ENCODE measurements around the gene ZNF329.
A peak's percentile ranks its signal among the peaks of the same experiment; 100 is the strongest.
"Not testable (repeated sequence)": the region's sequence is repeated elsewhere in the genome, so short reads cannot be mapped to it uniquely, and the experiment has no call there.

ZNF329 gene

DNA sequence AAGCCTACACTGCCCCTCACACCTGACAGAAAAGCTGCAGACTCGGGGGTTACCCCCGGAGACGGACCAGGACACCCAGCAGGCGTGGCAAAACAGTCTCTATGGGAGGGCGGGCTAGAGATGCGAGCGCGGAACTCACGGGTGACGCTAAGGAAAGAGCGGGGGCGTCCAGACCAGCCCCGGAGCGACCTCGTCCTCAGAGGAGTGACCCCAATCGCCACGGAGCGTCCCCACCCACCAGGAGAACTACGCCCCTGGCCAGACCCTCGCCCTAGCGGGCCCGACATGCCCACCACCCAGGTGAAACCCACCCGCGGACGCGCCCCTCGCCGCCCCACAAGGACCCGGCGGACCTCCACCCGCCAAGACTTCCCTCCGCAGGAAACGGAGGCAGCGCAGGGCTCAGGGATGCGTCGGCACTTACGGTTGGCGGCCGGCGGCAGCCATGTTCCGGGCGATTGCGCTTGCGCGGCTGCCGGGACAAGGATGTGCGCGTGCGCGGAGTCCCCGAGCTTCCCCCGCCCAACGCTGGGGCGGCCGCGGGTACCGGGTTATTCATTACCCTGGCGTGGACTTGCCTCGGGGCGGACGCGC, at the start of gene ZNF329:
ZNF329 (minus strand) TSS at position 462 of the 594 bp plus-strand sequence. CDS start 21,286 bp downstream, outside the sequence.
- DNase-seq (ENCODE audit: low spot score) = peak; percentile 78

- peak; percentile 11 for DNase-seq (ENCODE audit: low spot score)
Measured at GRCh38 chr19:58196901-58197616, 46.5 kb upstream of the ZNF329 start.

DNA sequence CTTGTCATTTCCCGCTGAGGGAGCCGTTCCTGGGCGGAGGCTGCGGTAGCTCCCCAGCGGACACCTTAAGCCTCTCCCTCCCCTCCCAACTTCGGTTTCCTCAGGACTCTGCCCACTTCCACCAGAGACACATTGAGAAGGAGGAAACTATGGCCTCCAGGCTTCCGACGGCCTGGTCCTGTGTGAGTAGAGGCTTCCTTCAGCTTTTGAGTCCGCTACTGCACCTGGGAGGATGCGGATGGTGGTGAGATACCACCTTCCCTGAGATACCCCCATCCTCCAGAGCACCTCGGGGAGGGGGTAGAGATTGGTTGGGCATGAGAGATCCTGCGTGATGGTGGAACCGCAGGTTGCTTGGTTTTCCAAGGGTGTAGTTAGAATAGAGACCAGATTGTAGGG, 33.2 kb upstream of the ZNF329 start:
- no peak for DNase-seq (ENCODE audit: low spot score)

DNA sequence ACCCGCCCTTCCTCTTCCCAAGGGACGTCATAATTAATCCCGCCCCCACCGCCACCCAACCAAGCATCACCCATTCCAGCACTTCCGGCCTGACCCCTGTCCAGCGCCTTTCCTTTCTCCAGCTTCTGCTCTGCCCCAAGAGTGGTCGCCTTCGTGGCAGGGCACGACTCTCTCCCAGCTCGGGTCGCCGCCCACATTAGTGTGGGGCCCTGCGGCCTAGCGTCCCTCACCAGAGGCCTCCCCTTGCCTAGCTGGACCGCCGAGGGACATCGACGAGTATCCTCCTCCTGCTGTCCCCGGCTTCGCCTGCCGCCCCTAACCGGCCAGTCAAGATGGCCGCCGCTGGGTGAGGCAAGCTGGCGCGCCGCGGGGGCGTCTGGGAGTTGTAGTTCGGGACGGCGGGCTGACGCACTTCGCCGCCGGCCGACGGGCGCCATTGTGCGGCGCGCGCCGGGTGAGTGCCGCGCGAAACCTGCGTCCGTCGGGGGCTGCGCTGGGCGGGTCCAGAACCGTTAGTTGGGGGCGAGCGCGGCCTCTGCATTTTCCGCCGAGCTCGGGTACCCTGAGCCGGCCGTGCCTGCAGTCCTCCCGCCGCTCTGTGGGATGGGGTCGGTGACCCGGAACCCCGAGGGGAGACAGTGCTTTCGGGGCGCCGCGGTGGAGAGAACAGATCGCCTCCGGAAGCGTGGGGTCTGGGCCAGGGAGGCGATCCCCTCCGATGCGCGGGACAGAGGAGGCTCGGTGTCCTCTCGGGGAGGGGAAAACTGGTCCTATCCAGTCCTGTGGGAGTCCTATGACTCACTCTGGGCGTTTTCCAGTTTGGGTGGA, 32.6 kb upstream of the ZNF329 start, which contains the start of gene ZNF274:
ZNF274 (plus strand) TSS at position 73 of the 828 bp plus-strand sequence. CDS start 905 bp downstream, outside the sequence.
- peak; percentile 94 for DNase-seq (ENCODE audit: low spot score)

DNA sequence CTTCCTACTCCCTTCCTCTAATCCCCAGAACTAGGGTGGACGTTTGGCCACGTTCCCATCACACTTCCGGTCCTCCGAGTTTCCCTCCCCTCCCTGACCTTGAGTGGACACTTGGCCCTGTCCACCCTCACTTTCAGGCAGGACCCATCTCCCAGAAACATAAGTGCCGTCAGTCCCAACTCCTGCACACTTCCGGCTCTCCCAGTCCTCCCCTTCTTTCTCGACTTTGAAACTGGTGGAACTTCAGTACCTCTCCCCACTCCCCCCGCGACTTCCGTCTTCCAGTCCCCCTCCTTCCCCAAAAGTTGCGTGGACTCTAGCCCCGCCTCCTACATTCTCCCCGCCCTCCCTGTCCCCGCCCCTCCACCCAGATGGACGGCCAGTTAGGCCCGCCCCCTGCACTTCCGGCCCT, 32.0 kb upstream of the ZNF329 start:
- no peak for DNase-seq (ENCODE audit: low spot score)

DNA sequence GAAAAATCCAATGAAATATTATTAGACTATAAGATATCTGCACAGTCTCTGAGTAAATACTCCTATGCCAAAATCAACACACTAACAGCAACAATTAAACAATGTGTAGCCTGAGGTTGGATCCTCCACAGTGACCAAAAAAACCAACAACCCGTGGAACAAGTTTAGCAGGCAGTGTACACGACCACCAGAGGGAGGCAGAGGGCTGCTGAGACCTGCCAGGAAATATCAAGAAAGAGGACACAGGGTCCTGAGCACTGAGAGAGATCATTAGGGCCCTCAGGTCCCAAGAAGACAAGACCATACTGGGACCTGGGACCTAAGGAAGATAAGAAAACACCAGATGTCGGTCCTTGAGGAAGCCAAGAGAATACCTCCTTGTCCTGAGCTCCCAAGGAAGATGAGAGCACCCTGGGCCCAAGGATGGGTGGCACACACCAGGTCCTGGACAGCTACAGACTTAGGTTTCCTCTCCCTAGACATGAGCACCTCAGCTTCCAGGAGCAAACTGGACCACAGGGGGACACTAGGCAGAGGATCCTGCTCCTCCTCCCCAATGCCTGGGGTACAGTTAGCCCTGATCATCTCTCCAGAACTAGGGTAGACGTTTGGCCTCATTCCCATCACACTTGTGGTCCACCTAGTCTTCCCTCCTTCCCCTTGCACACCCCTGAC, 31.4 kb upstream of the ZNF329 start:
- peak; percentile 76 for DNase-seq (ENCODE audit: low spot score)

- no peak for DNase-seq (ENCODE audit: low spot score)
Measured at GRCh38 chr19:58170860-58171259, 20.3 kb upstream of the ZNF329 start.

GRCh38 chr19:58166708-58167280, 16.2 kb upstream of the ZNF329 start:
- no peak for DNase-seq (ENCODE audit: low spot score)

GRCh38 chr19:58166268-58166667, 15.7 kb upstream of the ZNF329 start:
- DNase-seq (ENCODE audit: low spot score) = no peak

DNA sequence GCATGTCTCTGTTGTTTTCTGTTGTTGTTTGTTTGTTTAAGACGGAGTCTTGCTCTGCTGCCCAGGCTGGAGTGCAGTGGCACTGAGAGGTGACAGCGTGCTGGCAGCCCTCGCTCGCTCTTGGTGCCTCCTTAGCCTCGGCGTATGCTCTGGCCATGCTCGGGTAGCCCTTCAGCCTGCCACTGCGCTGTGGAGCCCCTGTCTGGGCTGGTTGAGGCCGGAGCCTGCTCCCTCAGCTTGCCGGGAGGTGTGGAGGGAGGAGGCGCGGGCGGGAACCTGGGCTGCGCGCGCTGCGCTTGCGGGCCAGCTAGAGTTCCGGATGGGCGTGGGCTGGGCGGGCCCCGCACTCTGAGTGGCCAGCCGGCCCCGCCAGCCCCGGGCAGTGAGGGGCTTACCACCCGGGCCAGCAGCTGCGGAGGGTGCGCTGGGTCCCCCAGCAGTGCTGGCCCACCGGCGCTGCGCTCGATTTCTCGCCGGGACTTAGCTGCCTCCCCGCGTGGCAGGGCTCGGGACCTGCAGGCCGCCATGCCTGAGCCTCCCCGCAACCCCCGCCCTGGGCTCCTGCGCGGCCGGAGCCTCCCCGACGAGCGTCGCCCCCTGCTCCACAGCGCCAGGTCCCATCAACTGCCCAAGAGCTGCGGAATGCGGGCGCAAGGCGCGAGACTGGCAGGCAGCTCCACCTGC, 6.6 kb upstream of the ZNF329 start:
- no peak for DNase-seq (ENCODE audit: low spot score)

DNA sequence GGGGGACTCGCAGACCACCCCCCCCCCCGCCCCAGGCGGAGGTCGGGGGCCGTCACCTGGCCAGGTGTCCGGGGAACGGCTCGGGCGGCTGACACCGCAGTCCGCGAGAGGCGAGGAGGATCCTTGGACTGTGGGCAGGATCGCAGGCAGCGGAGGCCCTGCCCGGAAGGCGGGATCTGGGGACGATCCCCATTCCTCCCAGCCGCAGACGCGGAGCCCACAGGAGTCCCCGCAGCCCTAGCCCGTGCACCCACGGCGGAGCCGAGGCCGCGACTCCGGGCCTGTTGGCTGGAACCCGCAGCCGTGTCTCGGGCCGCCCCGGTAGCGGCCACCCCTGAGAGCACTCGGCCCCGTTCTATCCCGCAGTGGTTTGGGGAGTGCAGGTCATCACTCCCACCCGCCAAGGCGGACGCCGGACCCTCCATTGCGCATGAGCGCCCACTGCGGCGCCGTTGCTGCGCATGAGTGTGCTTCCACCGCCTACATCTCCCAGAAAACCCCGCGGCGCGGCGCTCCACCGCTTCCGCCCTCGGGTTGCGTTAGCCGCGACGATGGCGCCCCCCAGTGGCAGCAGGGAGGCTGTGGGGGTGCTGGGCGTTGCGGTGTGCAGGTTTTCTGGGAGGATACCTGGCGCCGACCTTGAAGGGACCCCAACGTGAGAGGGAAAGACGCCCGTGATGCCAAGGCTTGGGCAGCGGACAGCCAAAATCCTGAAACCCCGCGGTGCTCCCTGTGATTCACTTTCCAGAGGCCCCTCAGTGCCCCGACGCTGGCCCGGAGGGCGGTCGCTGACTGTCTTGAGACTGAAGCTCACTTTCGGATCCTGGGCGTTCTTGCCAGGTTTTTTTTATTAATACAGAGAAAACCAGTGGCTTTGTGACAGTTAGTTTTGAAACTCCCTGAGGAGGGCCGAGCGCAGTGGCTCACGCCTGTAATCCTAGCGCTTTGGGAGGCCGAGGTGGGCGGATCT, 4.4 kb upstream of the ZNF329 start:
- peak; percentile 88 for DNase-seq (ENCODE audit: low spot score)

GRCh38 chr19:58154287-58154678, 3.7 kb upstream of the ZNF329 start:
- DNase-seq (ENCODE audit: low spot score) = no peak

- no peak for DNase-seq (ENCODE audit: low spot score)
Measured at GRCh38 chr19:58153386-58153785, 2.8 kb upstream of the ZNF329 start.

GRCh38 chr19:58147475-58147874, 3.1 kb downstream of the ZNF329 start:
- not testable (repeated sequence) for DNase-seq (ENCODE audit: low spot score)

- no peak for DNase-seq (ENCODE audit: low spot score)
Measured at GRCh38 chr19:58145849-58146248, 4.7 kb downstream of the ZNF329 start.

- no peak for DNase-seq (ENCODE audit: low spot score)
Measured at GRCh38 chr19:58134244-58134643, 16.3 kb downstream of the ZNF329 start.

GRCh38 chr19:58129284-58129683, 21.3 kb downstream of the ZNF329 start:
- DNase-seq (ENCODE audit: low spot score) = no peak

- DNase-seq (ENCODE audit: low spot score) = no peak
Measured at GRCh38 chr19:58128041-58128685, 22.4 kb downstream of the ZNF329 start.

GRCh38 chr19:58123354-58123753, 27.2 kb downstream of the ZNF329 start:
- no peak for DNase-seq (ENCODE audit: low spot score)
